GM21367 (cell line): ENCODE results near the gene GABRG3.
"Not testable (repeated sequence)": the region's sequence is repeated elsewhere in the genome, so short reads cannot be mapped to it uniquely, and the experiment has no call there.

Experiments
- ATAC-seq: cut with Tn5 transposase; IDR thresholded peaks from one replicate; pipeline ENCODE4 v1.9.1; 2021; ENCODE audit not compliant: unreplicated experiment

The GABRG3 gene

DNA sequence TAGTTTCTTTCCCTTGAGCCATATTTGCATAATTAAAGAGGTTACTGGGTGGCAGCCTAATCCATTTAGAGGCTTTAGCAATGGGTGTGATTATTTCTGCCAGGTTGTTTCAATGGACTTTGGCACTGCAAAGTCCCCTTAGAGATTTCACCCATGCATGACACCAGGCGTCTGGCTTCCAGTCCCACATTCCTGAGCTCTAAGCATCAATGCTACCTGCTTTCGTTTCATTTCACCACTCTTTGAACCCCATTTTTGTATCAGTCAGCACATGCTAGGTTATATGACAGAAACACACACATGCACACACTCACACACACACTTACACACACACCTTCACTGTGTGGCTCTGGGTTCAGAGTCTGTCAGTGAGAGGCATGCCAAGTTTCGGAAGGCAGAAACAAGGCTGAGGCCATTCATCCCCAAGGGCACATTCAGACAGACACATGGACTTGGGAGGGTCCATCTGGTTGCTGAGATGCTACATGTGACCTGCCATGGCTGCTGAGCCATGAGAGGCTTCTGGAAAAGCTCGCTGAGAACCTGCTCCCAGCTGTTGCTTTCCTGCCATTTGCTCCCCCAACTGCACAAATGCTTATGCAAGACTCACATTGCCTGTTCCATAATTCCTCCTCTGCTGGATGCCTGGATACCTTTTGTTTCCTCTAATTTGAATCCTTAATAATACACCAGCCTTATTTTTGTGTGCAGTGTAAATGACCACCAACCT lies 354.1 kb downstream of the GABRG3 start:
- ATAC-seq, result no peak

DNA sequence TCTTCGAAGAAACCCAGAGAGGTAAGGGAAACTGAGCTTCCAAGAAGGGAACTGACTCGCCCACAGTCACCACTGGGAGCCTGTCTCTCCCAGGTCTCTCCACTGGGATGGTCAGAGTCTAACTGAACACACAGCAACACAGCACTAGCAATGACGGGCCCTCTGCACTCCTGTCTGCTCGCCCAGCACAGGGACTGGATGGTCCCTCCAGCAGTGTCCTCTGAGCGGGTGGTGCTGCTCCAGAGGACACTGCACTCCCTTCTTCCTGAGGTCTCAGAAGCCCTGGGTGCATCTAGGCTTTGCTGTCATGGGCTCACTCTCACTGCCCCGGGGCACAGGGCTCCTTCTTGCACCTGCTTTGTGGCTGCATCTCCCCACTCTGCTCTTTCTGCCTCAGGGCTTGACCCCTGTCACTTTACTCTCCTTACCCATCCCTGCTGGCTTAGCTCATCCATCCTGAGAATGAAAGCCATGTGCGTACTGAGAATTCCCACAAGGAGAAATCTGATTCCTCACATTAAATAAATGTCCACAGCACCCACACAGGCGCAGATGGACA lies 356.6 kb downstream of the GABRG3 start:
- ATAC-seq, result no peak

DNA sequence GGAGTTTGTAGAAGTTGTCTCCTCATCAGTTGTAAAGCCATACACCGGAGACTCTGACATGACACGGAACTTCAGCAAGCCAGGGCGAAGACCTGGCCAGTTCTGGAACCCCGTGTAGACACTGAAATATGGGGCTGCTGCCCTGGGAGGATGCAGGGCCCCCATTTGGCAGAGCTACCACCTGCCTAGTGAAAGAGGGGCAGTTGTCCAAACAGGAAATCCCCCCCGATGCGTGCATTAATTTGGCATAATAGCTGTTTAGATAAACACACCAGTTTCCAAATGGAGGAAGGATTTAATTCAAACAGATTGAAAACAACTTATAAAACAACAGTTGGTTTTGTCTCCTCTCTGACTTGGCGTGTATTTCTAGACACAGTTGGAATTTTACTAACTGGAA lies 357.2 kb downstream of the GABRG3 start:
- no peak for ATAC-seq

DNA sequence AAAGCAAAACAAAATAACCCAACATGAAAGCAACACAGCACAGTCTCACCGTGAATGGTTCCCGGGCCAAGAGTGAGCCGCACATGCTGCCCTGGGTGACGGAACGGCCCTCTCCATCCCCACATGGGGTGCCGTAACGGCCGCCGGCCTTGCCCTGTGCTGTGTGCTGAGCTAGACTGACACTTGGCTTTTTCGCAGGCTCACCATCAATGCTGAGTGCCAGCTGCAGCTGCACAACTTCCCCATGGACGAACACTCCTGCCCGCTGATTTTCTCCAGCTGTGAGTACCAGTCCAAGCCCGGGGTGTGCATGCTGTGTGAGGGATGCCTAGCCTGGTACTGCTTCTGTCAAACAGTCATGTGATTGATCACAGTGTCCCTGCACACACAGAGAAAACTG lies 357.6 kb downstream of the GABRG3 start:
- no peak for ATAC-seq

DNA sequence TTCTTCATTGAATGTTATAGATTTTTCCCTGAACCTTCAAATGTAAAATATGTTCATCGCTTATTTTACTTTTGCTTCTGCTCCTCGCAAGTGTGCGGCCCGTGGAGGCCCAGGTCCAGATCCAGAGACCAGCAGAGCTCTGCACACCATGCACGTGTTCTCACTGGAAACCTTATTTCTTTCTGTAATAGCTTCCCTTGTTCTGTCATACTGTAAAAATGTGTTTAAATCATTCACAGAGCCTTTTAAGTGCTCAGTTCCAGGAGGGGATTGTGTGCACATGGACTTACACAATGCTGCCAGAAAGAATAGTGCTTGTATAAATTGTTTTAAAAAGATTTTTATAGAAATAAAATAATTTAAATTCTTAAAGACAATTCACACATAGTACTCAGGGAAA lies 359.3 kb downstream of the GABRG3 start:
- no peak for ATAC-seq

DNA sequence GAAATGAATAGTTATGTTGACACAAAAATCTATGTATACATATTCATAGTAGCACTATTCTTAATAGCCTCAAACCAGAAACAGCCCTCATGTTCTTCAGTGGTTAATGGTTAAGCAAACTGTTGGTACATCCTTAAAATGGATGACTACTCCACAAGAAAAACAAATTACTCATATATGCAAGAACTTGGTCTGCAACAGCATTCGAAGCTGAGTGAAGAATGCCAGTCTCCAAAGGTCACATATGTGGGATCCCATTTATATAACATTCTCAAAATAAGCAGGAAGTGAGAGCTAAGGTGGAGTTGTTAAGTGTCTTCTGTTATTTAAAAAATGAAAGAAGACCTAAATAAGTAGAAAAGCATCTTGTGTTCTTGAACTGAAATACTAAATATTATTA lies 365.7 kb downstream of the GABRG3 start:
- no peak for ATAC-seq

DNA sequence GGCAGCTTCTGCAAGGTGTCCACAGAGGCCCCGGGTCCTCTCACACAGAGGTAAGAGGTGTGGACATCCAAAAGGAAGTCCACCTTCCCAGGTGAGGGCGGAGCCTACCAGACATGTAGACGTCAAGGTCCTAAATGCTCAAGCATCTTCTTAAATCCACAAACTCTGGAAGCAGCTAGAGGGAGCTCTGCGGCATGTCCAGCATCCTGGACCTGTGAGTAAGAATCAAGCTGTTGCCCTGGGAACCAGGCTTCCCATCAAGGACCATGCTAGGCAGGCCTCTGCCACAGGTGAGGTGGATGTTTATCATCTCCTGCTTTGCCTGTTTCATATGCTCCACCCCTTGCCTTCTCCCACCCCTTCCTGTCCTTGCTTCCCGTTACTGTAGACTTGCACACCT lies 368.2 kb downstream of the GABRG3 start:
- no peak for ATAC-seq

DNA sequence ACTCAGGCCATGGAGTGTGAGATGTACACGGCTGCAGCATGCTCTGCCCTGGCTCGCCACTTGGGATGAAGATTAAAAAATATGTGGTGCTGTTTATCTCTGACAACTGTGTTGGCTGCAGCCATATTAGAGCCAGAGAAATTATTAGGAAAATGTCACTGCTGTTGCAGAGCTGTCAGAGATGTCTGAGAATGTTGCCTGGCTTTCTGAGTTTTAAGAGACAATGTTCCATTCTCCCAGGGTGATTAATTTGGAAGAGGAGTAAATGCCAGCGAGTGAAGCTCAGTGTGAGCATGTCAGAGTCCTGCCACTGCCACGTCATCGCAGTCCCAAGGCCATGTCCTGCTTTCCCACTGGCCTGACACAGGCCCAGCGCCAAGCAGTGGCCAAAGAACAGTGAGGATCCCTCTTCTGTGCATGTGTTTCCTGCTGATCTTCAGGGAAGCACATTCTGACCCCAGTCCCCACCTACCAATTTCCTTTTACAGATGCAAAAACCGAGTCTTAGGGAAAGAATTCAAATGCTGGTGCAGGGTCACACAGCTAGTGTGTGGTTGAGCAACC lies 370.9 kb downstream of the GABRG3 start:
- no peak for ATAC-seq

DNA sequence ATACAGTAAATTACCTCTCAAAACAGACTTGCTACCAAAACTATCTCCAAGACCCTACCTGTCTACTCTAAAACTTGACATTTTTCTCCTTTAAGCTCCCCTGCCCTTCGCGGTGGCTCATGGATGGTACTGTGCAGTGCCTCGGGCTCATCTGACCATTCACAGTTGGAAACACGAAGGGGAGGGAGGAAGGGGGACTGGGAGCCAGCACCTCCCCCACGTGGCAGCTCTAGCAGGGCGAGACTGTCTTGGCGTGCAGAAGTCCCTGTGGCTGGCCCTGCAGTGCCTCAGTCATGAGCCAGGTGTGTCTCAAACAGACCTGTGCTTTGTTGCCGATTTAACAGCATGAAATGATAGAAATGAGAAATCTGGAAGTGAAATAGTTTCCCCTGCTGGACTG lies 372.0 kb downstream of the GABRG3 start:
- no peak for ATAC-seq

DNA sequence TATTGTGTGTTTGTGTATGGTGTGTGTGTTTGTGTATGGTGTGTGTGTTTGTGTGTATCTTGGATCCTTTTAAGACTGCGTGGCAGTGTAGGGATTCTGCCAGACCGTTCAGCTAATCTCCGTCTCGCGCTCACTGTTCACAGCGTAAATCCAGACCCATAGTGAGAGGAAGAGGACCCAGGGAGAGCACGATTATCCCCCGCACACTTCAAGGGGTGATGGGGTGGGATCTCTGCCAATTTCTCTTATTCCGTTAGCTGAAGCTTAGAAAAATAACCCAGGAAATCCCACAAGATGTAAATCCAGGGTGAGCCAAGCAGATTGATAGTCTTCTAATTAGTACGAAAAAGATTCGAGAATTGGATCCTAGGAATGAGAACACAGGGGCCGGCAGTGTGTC lies 381.2 kb downstream of the GABRG3 start:
- ATAC-seq, result no peak

DNA sequence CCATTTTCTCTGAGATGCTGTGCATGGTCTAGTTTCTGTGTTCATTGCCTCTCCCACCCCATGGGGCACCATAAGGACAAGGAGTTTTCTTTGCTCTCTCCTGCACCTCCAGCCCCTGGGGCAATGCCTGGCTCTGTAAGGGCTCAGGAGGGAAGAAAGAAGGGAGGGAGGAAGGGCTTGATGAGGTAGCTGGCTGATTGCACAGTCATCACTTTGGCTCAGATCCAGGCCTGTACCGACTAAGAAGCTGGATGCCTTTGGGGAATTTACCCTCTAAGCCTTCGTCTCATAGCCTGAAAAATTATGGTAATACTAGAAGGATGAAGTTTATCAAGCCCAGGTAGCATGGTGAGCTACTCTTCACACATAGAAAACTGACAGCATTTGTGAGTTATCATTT lies 382.9 kb downstream of the GABRG3 start:
- no peak for ATAC-seq

DNA sequence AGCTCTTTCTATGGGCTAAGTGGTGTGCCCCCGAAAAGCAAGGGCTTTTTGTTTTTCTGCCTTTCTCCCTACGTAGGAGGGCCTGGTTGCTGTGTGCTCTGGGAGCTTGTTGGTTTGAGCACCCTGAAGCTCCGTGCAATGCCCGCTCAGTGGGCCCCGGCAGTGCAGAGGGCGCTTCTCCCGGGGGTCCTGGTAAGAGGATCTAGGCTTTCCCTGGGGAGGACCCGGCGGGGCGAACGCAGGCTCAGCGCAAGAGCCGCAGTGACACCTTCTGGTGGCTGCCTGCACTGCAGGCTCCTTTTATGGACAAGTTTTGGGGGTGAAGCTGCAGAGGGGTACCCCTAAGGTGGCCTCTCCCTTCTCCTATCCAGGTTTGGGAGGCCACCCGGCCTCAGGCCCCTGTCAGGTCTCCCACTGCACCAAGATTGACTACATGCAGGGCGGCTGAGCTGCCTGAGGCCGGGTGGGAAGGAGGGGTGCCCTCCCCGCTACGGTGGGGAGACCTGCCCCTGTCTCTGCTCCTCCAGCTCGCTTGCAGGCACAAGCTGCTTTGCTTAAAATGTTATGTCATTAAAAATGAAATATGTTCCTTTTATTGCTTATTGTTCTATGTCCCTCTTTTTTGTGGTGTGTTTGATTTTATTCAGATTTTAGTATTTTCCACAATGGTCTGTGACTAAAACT lies 387.9 kb downstream of the GABRG3 start:
- no peak for ATAC-seq

DNA sequence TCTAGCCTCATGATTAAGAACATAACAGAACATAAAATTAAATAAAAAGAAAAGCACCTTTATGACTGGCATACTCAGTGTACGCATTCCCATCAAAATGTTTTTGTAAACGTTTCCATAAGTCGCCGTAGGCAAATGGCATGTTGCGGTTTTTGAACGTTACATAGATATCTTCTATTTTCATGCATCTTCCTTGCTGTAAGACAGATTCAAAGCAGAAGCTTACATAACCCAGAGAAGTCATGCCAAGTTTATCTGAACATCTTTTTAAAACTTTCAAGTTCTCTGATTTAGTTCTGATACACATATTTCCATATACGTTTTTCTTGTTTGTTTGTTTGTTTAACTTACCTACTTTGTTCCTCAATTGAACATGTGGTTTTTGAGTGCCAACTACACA lies 388.6 kb downstream of the GABRG3 start:
- no peak for ATAC-seq

DNA sequence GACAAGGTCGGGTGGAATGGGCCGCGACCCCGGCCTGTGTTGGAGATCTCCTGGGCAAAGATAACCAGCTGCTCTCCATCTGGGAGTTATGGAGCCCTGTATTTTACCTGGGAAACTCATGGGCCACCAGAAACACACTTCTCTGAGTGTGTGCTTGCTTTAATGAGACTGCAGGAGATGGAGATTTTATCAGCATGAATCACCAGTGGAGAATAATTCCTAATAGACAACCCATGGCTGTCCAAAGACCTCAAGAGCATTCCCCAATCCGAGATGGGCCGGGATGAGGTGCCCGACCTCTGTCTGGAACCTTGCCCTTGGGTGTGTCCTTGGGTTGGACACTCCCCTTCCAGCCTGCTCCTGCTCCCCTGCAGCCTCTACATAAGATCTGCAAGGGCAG lies 389.3 kb downstream of the GABRG3 start:
- ATAC-seq, result no peak

DNA sequence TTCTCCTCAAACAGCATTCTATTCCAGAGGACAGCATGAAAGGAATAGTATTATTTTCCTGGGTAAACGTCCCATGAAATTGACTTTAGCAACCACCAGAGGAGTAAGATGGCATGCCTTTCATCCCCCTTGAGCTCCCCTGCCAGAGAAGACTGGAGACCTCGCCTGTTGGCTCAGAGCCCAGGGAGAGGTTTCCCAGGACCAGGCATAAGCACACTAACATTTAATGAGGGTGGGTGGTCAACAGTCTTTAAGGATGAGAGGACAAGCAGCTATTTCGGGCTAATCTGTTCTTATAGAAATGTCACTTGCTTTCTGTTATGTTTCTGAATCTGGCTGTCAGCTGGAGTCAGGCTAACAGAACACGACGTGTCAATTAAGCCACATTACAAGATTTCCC lies 390.5 kb downstream of the GABRG3 start:
- ATAC-seq, result no peak

DNA sequence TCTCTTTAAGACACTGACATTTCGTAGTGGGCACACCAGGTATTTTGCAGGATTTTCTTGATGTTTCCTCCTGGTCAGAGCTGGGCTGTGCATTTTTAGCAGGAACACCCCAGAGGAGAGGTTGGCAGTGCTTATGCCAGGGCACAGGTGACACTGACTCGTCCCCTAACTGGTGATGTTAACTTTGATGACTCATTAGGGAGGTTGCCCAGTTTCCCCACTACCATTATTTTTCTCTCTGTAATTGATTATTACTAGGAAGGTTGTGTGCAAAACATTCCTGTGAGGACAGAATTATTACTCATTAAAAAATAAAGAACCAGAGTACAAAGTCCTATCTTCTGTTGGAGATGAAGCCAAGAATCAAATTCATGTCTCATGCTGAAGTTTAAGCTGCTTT lies 394.5 kb downstream of the GABRG3 start:
- no peak for ATAC-seq

DNA sequence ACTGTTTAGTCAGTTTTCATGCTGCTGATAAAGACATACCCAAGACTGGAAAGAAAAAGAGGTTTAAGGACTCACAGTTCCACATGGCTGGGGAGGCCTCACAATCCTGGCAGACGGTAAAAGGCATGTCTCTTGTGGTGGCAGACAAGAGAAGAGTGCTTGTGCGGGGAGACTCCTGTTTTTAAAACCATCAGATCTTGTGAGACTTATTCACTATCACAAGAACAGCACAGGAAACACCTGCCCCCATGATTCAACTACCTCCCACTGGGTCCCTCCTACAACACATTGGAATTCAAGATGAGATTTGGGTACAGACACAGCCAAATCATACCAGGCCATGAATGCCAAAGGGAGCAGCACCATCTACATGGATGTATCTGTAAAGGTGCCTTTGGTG lies 406.4 kb downstream of the GABRG3 start:
- ATAC-seq, result not testable (repeated sequence)

DNA sequence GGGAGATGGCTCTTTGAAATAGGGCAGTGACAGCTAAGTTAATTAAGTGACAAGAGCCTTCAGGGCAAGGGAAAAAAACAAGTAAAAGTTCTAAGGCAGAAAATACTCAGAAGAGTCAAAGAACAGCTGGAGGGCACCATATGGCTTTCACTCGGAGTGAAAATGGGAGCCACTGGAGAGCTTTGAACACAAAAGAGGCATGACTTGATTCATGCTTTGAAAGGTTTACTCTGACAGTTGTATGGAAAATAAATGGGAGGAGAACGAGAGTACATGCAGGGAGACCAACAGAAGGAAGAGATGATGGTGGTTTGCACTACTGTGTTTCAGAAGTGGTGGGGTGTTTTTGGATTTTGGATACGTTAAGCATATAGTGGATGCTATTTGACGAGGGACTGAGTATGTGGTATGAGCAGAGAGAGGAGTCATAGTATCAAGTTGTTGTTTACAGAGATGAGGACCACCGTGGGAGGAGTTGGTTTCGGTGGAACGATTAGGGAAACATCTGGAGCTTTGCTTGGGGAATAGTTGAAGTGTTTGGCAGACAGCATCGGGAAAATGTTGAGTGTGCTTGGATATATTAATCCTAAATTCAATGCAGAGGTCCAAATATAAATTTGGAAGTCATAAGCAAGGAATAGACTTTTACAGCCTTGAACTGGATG lies 411.5 kb downstream of the GABRG3 start:
- no peak for ATAC-seq

DNA sequence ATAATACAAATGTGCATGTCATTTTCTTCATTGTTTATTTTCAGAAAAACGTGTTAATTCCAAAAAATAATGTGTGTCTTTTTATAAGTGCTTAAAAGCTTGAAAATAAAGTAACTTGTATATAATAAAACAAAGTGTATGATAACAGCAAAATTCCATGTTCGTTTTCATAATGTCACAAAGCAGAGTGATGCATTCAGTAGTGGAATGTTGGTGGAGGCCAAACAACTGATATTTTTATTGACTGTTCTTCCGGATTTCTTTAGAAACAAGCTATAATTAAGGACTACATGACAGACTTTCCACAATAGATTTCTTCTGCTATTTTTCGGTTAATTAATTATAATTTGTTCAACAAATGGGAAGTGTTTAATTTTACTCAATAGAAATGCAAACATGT lies 412.7 kb downstream of the GABRG3 start:
- no peak for ATAC-seq

DNA sequence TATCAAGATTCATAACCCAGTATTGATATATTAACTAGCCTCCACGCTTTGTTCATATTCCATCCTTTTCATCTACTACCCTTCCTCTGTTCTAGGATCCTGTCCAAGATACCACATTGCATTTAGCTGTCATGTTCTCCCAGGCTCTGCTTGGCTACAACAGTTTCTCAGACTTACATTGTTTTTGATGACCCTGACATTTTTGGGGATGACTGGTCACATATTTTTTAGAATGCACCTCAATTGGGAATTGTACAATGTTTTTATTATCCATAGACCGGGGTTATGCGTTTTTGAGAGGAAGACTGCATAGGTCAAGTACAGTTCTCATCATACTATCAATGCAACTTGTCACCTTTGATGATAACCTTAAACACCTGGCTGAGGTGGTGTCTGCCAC lies 421.2 kb downstream of the GABRG3 start:
- no peak for ATAC-seq

DNA sequence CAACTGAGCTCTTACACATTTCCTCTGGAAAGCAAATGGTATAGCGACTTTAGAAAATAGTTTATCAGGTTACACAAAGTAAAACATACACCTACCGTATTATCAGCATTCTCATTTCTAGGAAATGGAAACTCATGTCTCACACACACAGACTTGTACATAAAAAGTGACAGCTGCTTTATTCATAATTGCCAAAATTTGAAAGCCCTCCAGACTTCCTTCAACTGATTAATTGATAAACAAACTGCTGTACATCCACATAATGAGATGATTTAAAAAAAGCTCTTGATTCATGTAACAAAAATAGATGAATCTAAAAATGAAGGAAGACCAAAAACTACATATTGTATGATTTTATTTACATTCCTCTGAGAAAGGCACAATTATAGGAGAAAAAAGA lies 425.5 kb downstream of the GABRG3 start:
- no peak for ATAC-seq

DNA sequence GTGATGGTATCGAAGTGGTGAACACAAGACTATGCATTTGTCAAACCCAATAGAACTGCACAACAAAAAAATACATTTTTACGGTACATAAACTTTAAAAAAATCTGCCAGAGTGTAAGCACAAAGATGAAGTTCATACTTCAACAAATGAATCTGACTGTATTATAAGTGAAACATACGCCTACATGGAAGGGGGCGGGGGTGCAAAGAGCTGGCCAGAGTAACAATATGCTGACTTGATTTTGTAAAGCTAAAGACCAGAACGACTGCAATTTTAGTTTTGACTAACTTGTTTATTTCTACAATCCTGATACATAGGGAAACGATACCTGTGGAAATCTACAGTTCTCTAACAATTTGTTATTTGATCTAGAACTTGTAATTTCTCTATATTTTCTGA lies 426.0 kb downstream of the GABRG3 start:
- ATAC-seq, result no peak
